Neural progenitor cell (in vitro differentiated cells): Measurements from ENCODE around the gene PLXNA4.

Source experiments
- EZH2 ChIP-seq: fragments of 200-600 bp; sonication (generic); IDR thresholded peaks from 2 replicates; pipeline ENCODE4 v1.6.1; 2017; ENCODE audit warnings: antibody characterized with exemption, mild to moderate bottlenecking, moderate library complexity
- EZH2phosphoT487 ChIP-seq: fragments of 200-600 bp; sonication (generic); IDR thresholded peaks from 2 replicates; pipeline ENCODE4 v1.6.1; 2017; ENCODE audit warnings: antibody characterized with exemption
- TF ChIP-seq, protein P1 (sequence below): fragments of 200-600 bp; sonication (generic); IDR thresholded peaks from 2 replicates; pipeline ENCODE4 v1.5.1; 2017; ENCODE audit warnings: antibody characterized with exemption, mild to moderate bottlenecking

DNA sequence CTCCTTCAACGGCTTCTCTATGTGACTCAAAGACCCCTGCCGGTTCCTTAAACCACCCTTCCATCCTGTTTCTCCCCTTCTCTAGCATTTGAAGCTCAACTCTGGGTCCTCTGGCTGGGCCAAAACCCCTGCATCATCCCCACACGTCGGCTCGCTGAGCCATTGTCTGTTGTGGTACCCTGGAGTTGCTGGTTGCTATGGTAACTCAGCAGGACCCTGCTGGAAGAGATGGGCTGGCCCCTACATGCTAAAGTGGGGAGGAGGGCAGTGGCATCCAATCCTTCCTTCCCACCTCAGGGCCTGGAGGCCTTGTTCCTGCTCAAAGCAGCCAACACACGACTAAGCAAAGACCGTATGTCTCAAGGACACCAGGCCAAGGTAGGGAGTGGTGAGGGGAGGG, 452.5 kb downstream of the PLXNA4 start:
- TF ChIP-seq, protein P1, sequence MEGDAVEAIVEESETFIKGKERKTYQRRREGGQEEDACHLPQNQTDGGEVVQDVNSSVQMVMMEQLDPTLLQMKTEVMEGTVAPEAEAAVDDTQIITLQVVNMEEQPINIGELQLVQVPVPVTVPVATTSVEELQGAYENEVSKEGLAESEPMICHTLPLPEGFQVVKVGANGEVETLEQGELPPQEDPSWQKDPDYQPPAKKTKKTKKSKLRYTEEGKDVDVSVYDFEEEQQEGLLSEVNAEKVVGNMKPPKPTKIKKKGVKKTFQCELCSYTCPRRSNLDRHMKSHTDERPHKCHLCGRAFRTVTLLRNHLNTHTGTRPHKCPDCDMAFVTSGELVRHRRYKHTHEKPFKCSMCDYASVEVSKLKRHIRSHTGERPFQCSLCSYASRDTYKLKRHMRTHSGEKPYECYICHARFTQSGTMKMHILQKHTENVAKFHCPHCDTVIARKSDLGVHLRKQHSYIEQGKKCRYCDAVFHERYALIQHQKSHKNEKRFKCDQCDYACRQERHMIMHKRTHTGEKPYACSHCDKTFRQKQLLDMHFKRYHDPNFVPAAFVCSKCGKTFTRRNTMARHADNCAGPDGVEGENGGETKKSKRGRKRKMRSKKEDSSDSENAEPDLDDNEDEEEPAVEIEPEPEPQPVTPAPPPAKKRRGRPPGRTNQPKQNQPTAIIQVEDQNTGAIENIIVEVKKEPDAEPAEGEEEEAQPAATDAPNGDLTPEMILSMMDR, result no peak
- TF ChIP-seq EZH2 (no peak), EZH2phosphoT487 (no peak)
